Activated CD4-positive, alpha-beta T cell treated with anti-CD3 and anti-CD28 coated beads for 1 hour (primary cell): Measurements from ENCODE around the gene UNG.
"Not testable (repeated sequence)": the region's sequence is repeated elsewhere in the genome, so short reads cannot be mapped to it uniquely, and the experiment has no call there.

Experiments used
- DNase-seq: peaks from one replicate; pipeline ENCODE4 v3.0.0-alpha.2; 2020

UNG gene

GRCh38 chr12:109097435-109098182 lies at the start of gene UNG:
UNG (plus strand) TSS chr12:109097597; CDS start chr12:109097680, 83 bp downstream.
- DNase-seq: peak; percentile 94

- not testable (repeated sequence) for DNase-seq
Observed at GRCh38 chr12:109048706-109049105, 48.7 kb upstream of the UNG start.

GRCh38 chr12:109049794-109050193 lies 47.6 kb upstream of the UNG start:
- DNase-seq: not testable (repeated sequence)

GRCh38 chr12:109052097-109052413 lies 45.3 kb upstream of the UNG start:
- DNase-seq: no peak

- DNase-seq: peak; percentile 77
Observed at GRCh38 chr12:109052414-109053323, 44.7 kb upstream of the UNG start, which contains the start of gene USP30. USP30 (plus strand) TSS chr12:109052576; CDS start chr12:109052679, 103 bp downstream.

GRCh38 chr12:109053382-109054123 lies 43.8 kb upstream of the UNG start:
- DNase-seq: peak; percentile 15

GRCh38 chr12:109054124-109054513 lies 43.3 kb upstream of the UNG start:
- DNase-seq: not testable (repeated sequence)

- DNase-seq: no peak
Observed at GRCh38 chr12:109054520-109054919, 42.9 kb upstream of the UNG start.

- no peak for DNase-seq
Observed at GRCh38 chr12:109056891-109057290, 40.5 kb upstream of the UNG start.

GRCh38 chr12:109057376-109057775 lies 40.0 kb upstream of the UNG start:
- DNase-seq: no peak

GRCh38 chr12:109058773-109059172 lies 38.6 kb upstream of the UNG start:
- DNase-seq: no peak

GRCh38 chr12:109064143-109064542 lies 33.3 kb upstream of the UNG start:
- no peak for DNase-seq

- no peak for DNase-seq
Observed at GRCh38 chr12:109065154-109065852, 32.1 kb upstream of the UNG start.

- no peak for DNase-seq
Observed at GRCh38 chr12:109065853-109066193, 31.6 kb upstream of the UNG start.

- no peak for DNase-seq
Observed at GRCh38 chr12:109069307-109070271, 27.8 kb upstream of the UNG start.

GRCh38 chr12:109074866-109075265 lies 22.5 kb upstream of the UNG start:
- DNase-seq: no peak

GRCh38 chr12:109082751-109083150 lies 14.6 kb upstream of the UNG start:
- DNase-seq: no peak

GRCh38 chr12:109084425-109084824 lies 13.0 kb upstream of the UNG start:
- no peak for DNase-seq

GRCh38 chr12:109085590-109085989 lies 11.8 kb upstream of the UNG start:
- no peak for DNase-seq

GRCh38 chr12:109087250-109087649 lies 10.1 kb upstream of the UNG start:
- DNase-seq: no peak

- no peak for DNase-seq
Observed at GRCh38 chr12:109088818-109089217, 8.6 kb upstream of the UNG start.

- no peak for DNase-seq
Observed at GRCh38 chr12:109089683-109090082, 7.7 kb upstream of the UNG start.
